Activated gamma-delta T cell treated with Interleukin-2 at 50 U/mL for 16 hours (primary cell): ENCODE results near the gene ARID3A.

Experiments
- DNase-seq: peaks from one replicate; pipeline ENCODE4 v3.0.0-alpha.2; 2020

Gene ARID3A

DNA sequence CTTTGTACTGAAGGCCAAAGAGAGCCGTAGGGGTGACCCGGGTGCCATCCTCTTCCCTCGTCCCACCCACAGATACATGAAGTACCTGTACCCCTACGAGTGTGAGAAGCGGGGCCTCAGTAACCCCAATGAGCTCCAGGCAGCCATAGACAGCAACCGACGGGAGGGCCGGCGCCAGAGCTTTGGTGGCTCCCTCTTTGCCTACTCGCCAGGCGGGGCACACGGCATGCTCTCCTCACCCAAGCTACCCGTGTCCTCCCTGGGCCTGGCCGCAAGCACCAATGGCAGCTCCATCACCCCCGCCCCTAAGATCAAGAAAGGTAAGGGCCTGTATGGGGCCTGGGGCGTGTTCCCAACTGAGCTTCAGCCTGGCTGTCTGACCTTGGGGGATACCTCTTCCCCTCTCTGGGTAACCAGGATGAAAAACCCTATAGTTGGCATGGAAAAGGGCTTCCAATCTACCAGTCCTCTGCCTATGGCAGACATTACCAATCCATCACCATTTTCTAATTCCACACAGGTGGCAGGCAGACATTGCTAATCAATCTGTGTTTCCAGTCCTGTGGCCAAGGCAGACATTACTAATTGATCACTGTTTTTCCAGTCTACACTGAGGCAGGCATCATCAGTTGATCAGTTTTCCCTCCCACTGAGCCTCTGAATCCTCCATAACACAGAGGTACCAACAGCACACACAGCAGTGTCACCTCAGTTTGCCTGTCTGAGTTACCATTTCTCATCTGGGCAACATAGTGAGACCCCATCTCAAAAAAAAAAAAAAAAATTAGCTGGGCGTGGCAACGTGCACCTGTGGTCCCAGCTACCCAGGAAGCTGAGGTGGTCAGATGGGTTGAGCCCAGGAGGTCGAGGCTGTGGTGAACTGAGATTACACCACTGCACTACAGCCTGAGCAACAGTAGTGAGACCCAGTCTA is 39.2 kb downstream of the ARID3A start:
- DNase-seq = no peak

- DNase-seq = no peak
Measured at GRCh38 chr19:966485-967088, 40.8 kb downstream of the ARID3A start.

DNA sequence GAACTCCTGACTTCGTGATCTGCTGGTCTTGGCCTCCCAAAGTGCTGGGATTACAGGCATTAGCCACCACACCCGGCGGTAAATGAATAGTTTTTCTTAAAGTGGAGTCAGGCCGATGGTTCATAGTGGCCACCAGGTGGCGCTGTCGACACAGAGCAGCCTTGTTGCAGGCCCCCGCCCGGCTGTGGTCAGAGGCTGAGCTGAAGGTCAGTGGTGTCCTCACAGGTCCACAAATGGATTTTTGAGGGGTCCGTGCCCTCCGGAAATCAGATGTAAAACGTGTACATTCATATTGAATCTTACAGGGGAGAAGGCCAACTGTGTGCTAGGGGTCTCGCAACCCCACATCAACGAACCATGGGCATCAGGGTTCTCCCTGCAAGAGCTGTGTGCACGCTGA is 44.9 kb downstream of the ARID3A start:
- DNase-seq = no peak

DNA sequence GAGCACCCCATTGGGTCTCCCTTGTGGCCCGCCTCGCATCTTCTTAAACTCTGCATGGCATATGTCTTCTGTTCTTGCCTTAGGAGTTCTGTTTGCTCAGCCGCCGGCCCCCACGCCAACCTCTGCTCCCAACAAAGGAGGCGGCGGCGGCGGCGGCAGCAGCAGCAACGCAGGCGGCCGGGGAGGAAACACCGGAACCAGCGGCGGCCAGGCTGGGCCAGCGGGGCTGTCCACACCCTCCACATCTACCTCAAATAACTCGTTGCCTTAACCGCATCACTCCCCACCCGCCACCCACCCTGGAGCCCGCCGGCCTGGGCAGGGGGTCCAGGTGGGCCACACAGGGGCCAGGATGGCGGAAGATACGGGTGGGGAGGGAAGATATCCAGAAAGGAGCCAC is 46.0 kb downstream of the ARID3A start:
- no peak for DNase-seq

DNA sequence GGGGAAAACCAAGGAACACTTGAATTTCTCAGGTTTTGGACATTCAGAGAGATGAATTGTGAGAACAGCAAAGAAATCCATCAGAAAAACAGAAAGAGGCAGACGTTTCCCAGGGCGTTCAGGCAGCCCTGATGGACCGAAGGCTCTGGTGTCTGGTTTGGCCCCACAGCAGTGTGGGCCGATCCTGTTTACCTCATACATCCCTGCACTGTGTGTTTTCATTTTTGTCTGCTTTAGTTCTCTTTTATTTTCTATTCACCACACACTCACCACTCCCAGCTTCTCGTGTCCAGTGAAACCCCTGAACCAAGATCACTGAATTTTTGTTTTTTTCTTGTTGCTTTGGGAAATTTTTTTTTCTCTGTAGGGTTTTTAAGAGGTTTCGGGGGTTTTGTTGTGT is 46.4 kb downstream of the ARID3A start:
- no peak for DNase-seq

- DNase-seq = no peak
Measured at GRCh38 chr19:973726-974563, 48.1 kb downstream of the ARID3A start.

DNA sequence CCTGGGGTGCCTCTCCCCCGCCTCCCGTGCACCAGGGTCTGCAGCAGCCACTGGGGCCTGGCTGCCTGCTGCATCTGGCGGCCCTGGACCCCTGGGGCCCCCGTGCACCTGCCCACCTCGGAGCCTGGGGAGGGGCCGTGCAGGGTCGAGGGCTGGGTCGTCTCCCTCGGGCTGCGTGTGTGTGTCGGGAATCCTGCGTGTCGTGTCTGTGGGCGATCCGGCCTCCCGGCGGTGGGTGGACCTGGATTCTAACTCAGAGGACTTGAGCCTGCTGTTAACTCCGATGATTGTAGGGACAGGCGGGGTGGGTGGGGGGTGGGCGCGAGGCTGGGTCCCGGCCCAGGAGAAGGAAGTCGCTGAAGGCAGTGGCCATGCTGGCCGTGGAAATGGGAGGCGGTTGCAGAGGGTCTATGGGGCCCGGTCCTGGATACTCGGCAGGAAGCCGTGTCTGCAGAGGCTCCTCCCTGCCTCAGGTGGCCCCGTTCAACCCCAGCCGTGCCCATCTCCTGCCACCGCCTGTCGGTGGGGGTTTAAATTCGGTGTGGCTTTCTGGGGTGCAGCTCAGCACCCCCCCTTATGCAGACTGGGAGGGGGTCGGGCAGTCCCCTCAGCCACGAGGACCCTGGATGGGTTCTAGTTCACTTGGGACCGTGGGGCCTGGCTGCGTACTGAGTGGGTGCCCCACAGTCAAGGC is 48.9 kb downstream of the ARID3A start:
- DNase-seq = no peak

GRCh38 chr19:976476-976875 is 50.6 kb downstream of the ARID3A start:
- no peak for DNase-seq

GRCh38 chr19:977058-977464 is 51.2 kb downstream of the ARID3A start:
- DNase-seq = no peak

DNA sequence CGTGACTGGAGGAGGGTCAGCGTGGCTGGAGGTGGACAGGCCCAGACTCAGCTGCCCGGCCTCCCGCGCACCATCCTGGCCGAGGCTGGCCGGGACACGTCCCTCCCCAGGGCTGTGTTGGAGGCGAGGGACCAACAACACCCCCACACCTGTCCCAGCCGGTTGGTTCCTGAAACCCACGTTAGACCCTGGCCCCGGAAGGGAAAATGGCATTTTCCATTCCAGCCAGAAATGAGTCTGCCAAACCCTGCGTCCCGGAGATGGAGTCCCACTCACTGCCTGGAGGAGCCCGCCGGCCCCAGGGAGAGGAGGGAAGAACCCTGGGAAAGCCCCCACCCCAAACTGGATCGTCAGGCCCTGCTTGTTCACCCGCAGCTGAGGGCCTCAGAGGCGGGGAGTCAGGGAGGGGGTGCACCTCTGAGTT is 53.5 kb downstream of the ARID3A start:
- no peak for DNase-seq

DNA sequence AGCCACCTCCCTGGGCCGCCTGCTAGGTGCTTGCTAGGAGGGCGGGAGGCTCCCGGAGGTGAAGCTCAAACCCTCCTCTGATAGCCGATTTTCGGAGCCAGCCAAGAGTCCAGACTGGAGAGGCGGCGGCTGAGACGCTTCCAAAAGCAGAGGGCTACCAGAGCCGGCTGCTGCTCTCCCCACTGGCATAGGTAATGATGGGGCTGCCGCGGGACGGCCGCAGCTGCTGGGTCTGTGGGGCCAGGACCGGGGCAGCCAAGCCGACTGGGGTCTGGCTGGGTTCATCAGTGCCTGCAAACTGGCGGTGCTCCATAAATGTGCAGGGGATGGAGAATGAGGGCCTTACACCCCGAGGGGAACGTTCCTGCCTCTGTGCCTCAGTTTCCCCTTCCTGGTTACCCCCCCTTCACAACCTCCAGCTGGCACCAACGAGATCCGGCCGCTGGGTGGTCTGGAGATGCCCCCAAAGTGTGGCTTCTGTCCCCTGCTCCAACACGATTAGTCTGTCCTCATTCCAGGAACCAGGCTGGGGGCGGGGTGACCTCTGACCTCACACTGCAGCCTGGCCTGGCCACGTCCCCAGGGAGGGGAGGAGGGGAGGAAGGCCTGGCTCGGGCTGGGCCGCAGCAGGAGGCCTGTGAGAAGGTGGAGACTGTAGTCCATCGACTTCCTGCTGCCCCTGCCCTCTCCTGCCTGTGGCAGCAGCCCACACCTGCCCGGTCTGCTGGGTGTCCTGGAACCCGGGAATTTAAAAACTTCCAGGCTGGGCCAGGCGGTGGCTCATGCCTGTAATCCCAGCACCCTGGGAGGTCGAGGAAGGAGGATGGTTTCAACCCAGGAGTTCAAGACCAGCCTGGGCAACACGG is 54.5 kb downstream of the ARID3A start:
- DNase-seq = no peak

DNA sequence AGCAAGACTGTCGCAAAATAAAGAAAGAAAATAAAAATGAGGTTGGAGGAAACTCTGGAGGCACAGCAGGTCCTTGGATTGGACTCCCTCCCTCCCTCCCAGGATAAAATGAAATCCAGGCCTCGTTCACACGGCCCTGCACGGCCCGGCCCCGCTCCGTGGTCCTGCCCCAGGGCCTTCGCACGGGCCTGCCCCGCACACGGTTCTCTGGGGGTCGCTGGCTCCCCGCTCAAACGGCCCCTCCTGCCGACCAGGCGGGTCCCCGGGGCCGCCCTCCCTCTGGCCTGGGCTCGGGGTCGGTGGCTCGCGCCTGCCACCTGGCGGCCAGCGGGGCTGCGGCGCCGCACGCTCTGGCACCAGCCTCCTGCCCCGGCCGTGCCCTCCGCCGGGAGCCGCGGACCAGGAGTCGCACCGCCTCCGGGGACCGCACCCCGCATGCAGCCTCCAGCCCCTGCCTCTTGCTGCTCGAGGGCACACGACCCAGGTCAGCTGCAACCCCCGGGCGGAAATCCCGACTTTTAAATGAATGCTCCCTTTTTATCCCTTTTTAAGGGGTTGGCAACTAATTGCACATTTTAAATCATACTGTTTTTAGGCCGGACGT is 56.8 kb downstream of the ARID3A start:
- DNase-seq = peak; percentile 71

DNA sequence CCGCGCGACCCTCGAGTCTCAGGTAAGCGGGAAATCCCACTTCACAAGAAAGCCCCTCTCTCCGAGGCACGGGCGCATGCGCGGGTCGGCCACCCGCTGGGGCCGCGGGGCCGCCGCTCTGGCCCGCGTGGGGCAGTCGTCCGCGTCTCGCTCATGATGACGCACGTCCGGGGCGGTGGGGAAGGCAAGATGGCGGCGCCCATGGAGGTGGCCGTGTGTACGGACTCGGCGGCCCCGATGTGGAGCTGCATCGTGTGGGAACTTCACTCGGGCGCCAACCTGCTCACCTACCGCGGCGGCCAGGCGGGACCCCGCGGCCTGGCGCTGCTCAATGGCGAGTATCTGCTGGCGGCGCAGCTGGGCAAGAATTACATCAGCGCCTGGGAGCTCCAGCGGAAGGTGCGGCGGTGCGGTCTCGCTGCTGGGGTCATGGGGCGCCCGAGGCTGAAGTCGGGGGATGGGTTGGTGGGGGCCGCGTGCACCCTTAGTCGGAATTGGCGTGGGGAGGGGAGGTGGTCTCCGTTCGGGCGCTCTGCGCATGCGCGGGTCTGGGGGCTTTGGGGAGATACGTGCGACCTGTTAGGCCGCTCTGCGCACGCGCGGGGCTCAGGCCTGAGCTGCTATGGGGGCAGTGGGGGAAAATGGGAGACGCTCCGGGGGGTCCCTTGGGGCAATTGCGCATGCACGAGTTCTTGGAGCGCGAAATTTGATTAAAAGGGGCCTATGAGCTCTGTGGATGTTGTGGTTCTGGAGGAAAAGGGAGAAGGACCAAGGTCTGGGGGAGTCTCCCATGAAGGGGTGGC is 58.5 kb downstream of the ARID3A start, which contains the start of gene WDR18:
WDR18 (plus strand) TSS at position 181 of the 803 bp plus-strand sequence; CDS start at position 190, 9 bp downstream.
- DNase-seq = peak; percentile 87

- no peak for DNase-seq
Measured at GRCh38 chr19:986083-986482, 60.2 kb downstream of the ARID3A start.

DNA sequence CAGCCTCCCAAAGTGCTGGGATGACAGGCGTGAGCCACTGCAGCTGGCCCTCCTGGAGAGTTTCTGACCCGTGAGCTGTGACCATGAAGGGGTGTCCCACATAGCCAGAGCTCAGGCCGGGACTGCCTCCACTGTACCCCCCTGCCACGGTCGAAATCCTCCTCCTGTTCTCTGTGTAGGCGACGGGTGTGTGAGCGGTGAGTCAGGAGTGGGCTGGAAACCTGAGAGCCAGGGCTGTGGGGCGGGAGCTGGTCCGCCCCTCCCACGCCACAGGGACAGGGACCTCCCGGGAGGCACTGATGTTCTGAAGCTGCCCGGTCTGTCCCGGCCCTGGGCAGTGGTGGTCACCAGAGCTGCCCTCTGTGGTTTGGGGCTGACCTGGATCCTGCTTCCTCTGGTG is 62.2 kb downstream of the ARID3A start:
- no peak for DNase-seq

- no peak for DNase-seq
Measured at GRCh38 chr19:988510-988909, 62.7 kb downstream of the ARID3A start.

DNA sequence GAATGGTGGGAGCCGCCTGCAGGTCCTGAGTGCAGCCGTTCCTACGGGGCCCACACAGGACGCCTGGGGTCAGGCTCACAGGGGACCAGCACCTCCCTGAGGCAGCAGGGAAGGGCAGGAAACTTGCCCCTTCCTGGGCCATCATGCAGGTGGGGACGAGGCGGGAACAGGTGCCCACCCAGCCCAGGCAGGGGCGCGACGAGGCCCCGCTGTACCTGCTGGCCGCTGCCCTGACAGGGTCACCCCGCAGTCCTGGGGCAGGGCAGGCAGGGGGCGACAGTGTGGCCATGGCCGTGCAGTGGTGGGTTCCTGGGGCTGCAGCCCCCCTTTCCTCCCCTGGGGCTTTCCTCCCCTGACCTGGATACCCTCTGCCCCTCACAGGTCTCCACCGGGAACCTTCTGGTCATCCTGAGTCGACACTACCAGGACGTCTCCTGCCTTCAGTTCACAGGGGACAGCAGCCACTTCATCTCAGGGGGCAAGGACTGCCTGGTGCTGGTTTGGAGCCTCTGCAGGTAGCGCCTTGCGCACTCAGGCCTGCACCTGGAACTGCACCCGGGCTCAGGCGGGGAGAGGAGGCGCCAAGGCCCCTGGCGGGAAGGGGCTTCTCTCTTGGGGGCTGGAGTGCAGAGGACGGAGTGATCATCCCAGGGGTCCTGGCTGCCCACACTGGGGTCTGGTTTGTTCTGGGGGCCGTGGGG is 63.7 kb downstream of the ARID3A start:
- DNase-seq = no peak

GRCh38 chr19:990119-990571 is 64.3 kb downstream of the ARID3A start:
- no peak for DNase-seq

DNA sequence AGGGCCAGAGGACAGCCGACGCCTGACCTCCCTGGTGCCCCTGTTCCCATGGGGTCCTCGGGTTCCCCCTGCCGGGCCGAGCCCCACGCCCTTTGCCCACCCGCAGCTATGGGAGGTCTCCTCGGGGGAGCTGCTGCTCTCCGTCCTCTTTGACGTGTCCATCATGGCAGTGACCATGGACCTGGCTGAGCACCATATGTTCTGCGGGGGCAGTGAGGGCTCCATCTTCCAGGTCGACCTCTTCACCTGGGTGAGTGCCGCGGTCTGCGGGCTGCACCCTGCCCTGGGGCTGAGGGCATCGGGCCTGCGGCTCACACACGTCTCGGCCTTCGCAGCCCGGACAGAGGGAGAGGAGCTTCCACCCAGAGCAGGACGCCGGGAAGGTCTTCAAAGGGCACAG is 64.9 kb downstream of the ARID3A start:
- no peak for DNase-seq
